Skeletal muscle cell (primary cell): ENCODE measurements around the gene NINJ2.
A peak's percentile ranks its signal among the peaks of the same experiment; 100 is the strongest.

Source experiments
- DNase-seq: peaks from one replicate; pipeline ENCODE4 v3.0.0-alpha.2; 2010; ENCODE audit warnings: low read depth
- H3K4me3 ChIP-seq: 2 replicates; pipeline ENCODE4 v1.5.1; 2011; ENCODE audit warnings: low read depth, mild to moderate bottlenecking, control low read depth, low read length, moderate library complexity

NINJ2 gene

GRCh38 chr12:622416-622815 is 40.8 kb downstream of the NINJ2 start:
- DNase-seq, result no peak
- no peak overlapping the region for H3K4me3 ChIP-seq

GRCh38 chr12:619346-619745 is 43.9 kb downstream of the NINJ2 start:
- no peak overlapping the region for H3K4me3 ChIP-seq
- no peak for DNase-seq

- H3K4me3 ChIP-seq, result no peak overlapping the region
- DNase-seq, result no peak
These were observed 44.6 kb downstream of the NINJ2 start for GRCh38 chr12:618605-619004.

- DNase-seq, result peak; percentile 28
- no peak overlapping the region for H3K4me3 ChIP-seq
These were observed 45.8 kb downstream of the NINJ2 start for GRCh38 chr12:617304-617915.

- DNase-seq, result no peak
These were observed 47.6 kb downstream of the NINJ2 start for GRCh38 chr12:615620-616019.

GRCh38 chr12:614411-614970 is 48.8 kb downstream of the NINJ2 start:
- H3K4me3 ChIP-seq, result no peak overlapping the region
- no peak for DNase-seq

More at GRCh38 chr12:615620-616019, 47.6 kb downstream of the NINJ2 start:
- H3K4me3 ChIP-seq, result no peak overlapping the region

- DNase-seq, result no peak
These were observed 49.2 kb downstream of the NINJ2 start for GRCh38 chr12:613996-614395.

GRCh38 chr12:612886-613285 is 50.4 kb downstream of the NINJ2 start:
- no peak for DNase-seq
- H3K4me3 ChIP-seq, result no peak overlapping the region

More at GRCh38 chr12:613996-614395, 49.2 kb downstream of the NINJ2 start:
- no peak overlapping the region for H3K4me3 ChIP-seq

- DNase-seq, result no peak
- H3K4me3 ChIP-seq, result no peak overlapping the region
These were observed 51.0 kb downstream of the NINJ2 start for GRCh38 chr12:612293-612692.

GRCh38 chr12:611721-612120 is 51.5 kb downstream of the NINJ2 start:
- DNase-seq, result no peak

GRCh38 chr12:608921-609320 is 54.3 kb downstream of the NINJ2 start:
- DNase-seq, result no peak
- no peak overlapping the region for H3K4me3 ChIP-seq

More at GRCh38 chr12:611721-612120, 51.5 kb downstream of the NINJ2 start:
- no peak overlapping the region for H3K4me3 ChIP-seq

GRCh38 chr12:608413-608812 is 54.8 kb downstream of the NINJ2 start:
- DNase-seq, result no peak
- H3K4me3 ChIP-seq, result no peak overlapping the region

GRCh38 chr12:607541-608001 is 55.7 kb downstream of the NINJ2 start:
- DNase-seq, result no peak
- H3K4me3 ChIP-seq, result no peak overlapping the region

- no peak overlapping the region for H3K4me3 ChIP-seq
- no peak for DNase-seq
These were observed 58.3 kb downstream of the NINJ2 start for GRCh38 chr12:604956-605355.

GRCh38 chr12:602700-603068 is 60.6 kb downstream of the NINJ2 start:
- no peak for DNase-seq
- no peak overlapping the region for H3K4me3 ChIP-seq

GRCh38 chr12:601976-602699 is 61.1 kb downstream of the NINJ2 start:
- DNase-seq, result no peak

GRCh38 chr12:599756-600155 is 63.5 kb downstream of the NINJ2 start:
- no peak overlapping the region for H3K4me3 ChIP-seq
- no peak for DNase-seq

More at GRCh38 chr12:601976-602699, 61.1 kb downstream of the NINJ2 start:
- H3K4me3 ChIP-seq, result no peak overlapping the region

GRCh38 chr12:597926-598568 is 65.2 kb downstream of the NINJ2 start:
- DNase-seq, result no peak
- no peak overlapping the region for H3K4me3 ChIP-seq

- no peak overlapping the region for H3K4me3 ChIP-seq
- no peak for DNase-seq
These were observed 69.6 kb downstream of the NINJ2 start for GRCh38 chr12:593396-594270.
